Neuron (in vitro differentiated cells): ENCODE results near the gene TAF12.
"Not testable (repeated sequence)": the region's sequence is repeated elsewhere in the genome, so short reads cannot be mapped to it uniquely, and the experiment has no call there.

Experiments used
- H2AFZ ChIP-seq: one replicate; pipeline ENCODE4 v1.6.1; 2013; ENCODE audit warnings: low read depth, mild to moderate bottlenecking, inconsistent platforms, low read length, moderate library complexity
- H3K27me3 ChIP-seq: one replicate; pipeline ENCODE4 v1.6.1; 2013; ENCODE audit warnings: low read length; ENCODE audit not compliant: insufficient read depth
- H3K36me3 ChIP-seq: one replicate; pipeline ENCODE4 v1.6.1; 2013; ENCODE audit warnings: low read length; ENCODE audit not compliant: insufficient read depth
- H3K4me1 ChIP-seq: one replicate; pipeline ENCODE4 v1.6.1; 2013; ENCODE audit warnings: low read length; ENCODE audit not compliant: insufficient read depth
- H3K4me3 ChIP-seq: 2 replicates; pipeline ENCODE4 v1.5.1; 2013; ENCODE audit warnings: mild to moderate bottlenecking, low read length, moderate library complexity
- H3K9me3 ChIP-seq: one replicate; pipeline ENCODE4 v1.6.1; 2013; ENCODE audit warnings: low read length

Gene TAF12

DNA sequence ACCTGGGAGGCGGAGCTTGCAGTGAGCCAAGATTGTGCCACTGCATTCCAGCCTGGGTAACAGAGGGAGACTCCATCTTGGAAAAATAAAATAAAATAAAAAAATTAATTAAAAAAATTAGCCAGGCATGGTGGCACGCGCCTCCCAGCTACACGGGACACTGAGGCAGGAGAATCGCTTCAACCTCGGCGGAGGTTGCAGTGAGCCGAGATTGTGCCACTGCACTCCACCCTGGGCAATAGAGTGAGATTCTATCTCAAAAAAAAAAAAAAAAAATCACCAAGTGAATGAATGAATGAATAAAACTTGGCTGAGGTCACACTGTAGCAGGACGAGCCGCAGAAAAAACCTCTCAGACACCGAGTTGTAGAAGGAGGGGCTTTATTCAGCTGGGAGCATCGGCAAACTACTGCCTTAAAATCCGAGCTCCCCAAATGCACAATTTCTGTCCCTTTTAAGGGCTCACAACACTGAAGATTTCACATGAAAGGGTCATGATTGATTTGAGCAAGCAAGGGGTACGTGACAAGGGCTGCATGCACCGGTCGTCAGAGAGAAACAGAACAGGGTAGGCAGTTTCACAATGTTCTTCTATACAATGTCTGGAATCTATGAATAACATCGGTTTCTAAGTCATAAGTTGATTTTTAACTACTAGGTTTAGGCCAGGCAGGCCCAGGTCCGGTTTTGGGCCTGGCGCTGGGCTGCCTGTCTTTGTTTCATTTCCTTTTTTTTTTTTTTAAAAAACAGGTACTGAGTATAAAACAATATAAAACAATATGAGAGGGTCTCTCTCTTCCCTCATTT is 56.1 kb downstream of the TAF12 start:
- H3K4me3 ChIP-seq, H3K27me3 ChIP-seq, H2AFZ ChIP-seq, H3K36me3 ChIP-seq, H3K4me1 ChIP-seq, H3K9me3 ChIP-seq: not testable (repeated sequence)

DNA sequence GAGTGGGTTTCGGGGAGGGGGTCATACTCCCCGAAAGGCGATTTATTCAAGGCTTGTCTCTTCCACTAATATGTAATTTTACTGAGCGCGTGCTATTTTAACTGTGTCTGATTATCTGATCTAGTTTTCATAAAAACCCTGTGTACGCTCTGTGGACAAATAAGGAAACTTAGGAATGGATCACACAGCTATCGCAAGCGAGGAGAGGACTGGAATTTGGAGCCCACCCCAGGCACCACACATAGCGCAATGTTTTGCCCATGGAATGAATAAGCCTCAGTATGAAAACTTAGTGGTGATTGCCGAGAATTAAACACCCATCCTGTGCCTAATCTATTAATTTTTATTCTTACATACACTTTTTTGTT is 60.6 kb downstream of the TAF12 start:
- H3K27me3 ChIP-seq = no peaks in the 10 kb centered on the region
- H3K4me3 ChIP-seq = peak overlapping the region; percentile 57
- H3K4me1 ChIP-seq = peaks cover 18% of the 10 kb centered on the region
- H3K9me3 ChIP-seq = no peaks in the 10 kb centered on the region
- H3K36me3 ChIP-seq = peaks cover 32% of the 10 kb centered on the region
- peak overlapping the region; percentile 98 for H2AFZ ChIP-seq

DNA sequence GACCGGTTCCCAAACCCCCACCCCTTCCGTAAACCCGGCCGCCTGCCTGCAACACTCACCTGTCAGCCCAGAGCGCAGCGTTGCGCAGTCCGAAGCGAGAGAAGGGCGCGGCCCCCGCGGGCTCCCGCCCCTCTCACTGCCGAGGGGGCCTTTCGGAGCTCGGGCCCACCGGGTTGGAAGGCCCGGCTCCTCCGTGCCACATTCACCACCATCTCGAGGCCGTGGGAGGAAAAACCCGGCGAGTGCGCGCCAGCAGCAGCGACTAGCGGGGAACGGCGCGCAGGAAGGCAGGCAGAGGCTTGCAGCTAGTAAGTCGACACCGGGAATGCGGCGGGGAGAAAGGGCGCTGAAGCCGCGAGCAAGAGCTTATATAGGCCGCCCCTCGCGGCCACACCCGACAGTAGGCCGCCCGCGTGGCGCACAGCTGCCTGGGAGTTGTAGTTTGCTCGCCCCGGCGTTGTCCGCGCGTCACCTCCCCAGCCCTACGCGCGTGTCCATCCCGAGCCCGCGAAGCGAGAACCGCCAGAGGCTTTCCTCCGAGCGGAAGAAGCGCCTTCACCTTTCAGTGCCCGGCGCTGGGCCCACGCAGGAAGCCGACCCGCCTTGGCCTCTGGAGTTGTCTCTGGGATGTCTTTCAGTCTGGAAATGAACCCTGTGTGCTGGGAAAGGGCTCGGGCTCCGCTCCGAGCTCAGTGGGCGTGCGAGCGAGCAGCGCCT is 61.2 kb downstream of the TAF12 start:
- H3K27me3 ChIP-seq = no peaks in the 10 kb centered on the region
- H3K36me3 ChIP-seq = peaks cover 37% of the 10 kb centered on the region
- H3K9me3 ChIP-seq = no peaks in the 10 kb centered on the region
- peaks cover 18% of the 10 kb centered on the region for H3K4me1 ChIP-seq
- peak overlapping the region; percentile 57 for H3K4me3 ChIP-seq
- H2AFZ ChIP-seq = peak overlapping the region; percentile 98

DNA sequence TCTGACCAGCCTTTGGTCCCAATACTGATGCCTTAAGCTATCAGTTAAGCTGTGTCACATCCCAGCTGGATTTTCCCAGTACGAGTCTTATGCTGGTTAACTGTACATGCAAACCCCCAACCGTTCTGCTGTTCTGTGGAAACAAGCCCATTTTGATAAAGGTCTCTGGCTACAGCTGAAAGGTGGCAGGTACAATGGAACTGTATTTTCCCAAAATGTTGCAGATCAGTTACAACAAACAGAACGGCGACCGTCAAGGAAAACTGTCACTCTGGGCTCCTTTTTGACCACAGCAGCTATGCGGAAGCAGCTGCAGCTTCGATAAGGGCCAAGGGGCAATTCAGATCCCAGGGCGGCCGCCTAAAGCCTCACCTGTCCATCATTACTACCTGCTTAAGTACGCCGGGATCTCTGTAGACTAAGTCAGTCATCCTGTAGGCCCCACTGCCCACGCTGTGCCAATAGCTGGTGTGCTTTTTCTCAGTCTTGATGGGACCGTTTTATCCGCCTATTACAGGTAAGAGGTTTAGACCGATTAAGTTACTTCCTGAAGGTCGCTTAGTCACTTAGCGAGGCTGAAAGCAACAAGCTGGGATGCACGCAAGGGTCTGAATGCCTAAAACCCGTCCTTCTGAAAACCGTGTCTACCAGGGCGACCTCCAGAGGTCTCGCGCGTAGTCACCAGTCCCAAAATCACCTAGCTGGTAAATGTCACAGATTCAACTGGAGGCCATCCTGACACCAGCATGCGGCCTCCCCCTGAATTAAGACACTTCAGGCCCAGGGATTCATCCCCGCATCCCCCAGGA is 61.9 kb downstream of the TAF12 start:
- peaks cover 18% of the 10 kb centered on the region for H3K4me1 ChIP-seq
- H2AFZ ChIP-seq = peak overlapping the region; percentile 98
- peaks cover 37% of the 10 kb centered on the region for H3K36me3 ChIP-seq
- H3K27me3 ChIP-seq = no peaks in the 10 kb centered on the region
- H3K9me3 ChIP-seq = no peaks in the 10 kb centered on the region
- H3K4me3 ChIP-seq = peak overlapping the region; percentile 57

DNA sequence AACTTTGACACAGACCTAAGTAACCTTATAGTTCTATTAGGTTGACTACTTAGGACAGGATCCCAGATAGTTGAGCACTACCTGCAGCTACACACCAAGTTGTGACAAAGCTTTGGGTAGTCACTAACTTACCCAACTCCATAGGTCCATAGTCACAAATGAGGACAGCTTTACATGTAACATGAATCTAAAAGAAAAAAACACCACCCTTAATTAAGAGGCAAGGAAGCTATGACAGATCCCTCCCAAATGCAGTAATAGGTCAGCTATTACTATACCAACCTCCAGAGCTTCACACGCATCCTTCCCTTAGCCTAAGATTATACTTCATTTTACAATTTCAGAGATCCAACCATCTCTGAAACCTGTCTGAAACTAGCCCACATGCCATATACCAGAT is 63.5 kb downstream of the TAF12 start:
- no peaks in the 10 kb centered on the region for H3K27me3 ChIP-seq
- no peaks in the 10 kb centered on the region for H3K9me3 ChIP-seq
- peaks cover 44% of the 10 kb centered on the region for H3K36me3 ChIP-seq
- H3K4me1 ChIP-seq = peaks cover 18% of the 10 kb centered on the region
- H2AFZ ChIP-seq = no peak overlapping the region
- no peak overlapping the region for H3K4me3 ChIP-seq

DNA sequence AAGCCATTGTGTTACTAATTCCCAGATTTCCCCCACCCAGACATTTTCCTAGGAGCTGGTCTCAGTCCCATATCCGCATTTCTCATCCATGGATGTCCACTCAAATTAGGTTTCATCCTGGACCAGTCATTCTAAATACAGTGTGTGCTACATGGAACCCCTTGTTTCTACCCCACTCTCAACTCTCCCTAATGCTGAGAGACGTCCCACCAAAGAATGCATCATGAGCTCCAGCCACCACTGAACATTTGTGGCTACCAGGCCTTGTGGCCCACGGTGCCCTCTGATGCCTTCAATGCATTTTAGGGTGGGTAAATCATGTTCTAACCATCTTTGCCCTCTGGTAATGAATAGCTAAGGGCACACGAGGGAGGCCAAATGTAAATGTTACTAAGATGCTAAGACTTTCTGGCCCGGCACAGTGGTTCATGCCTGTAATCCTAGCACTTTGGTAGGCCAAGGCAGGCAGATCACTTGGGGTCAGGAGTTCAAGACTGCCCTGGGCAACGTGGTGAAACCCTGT is 64.1 kb downstream of the TAF12 start:
- no peaks in the 10 kb centered on the region for H3K27me3 ChIP-seq
- H3K4me3 ChIP-seq = no peak overlapping the region
- H3K9me3 ChIP-seq = no peaks in the 10 kb centered on the region
- peaks cover 47% of the 10 kb centered on the region for H3K36me3 ChIP-seq
- H3K4me1 ChIP-seq = peaks cover 18% of the 10 kb centered on the region
- H2AFZ ChIP-seq = no peak overlapping the region

DNA sequence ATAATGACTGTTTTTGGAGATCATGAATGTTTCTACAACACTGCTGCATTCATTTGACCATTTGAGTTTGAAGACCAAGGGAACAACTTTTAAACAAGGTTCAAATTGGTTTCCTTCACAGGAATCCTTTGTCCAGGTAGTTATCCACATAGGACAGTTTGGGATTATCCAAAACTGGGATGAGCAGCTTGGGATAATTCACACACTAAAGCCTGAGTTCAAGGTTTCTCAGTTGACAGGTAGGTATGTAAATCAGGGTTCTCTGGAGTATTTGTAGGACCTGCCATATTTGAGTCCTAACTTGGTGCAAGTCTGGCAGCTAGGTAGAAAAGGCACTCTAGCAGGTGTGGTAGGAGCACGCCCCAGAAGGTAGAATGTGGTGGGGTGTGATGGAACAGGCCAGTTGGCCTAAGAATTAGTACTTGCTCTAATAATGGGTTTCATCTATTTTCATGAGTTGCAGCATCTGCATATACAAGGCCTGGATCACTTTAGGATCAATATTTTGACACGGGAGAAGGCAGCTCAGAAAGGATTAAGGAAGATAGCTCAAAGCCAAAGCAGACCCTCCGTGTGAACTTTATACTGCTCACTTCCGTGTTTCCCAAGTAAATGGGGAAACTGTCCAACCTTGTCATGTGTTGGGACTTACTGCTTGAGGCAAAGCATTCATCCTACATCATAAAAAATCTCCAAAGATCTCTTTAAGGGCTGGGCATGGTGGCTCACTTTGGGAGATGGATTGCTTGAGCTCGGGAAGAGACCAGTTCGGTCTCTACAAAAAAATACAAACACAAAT is 64.9 kb downstream of the TAF12 start:
- H3K27me3 ChIP-seq = no peaks in the 10 kb centered on the region
- H3K9me3 ChIP-seq = no peaks in the 10 kb centered on the region
- H3K36me3 ChIP-seq = peaks cover 50% of the 10 kb centered on the region
- H3K4me1 ChIP-seq = peaks cover 18% of the 10 kb centered on the region
- H2AFZ ChIP-seq = no peak overlapping the region
- no peak overlapping the region for H3K4me3 ChIP-seq

DNA sequence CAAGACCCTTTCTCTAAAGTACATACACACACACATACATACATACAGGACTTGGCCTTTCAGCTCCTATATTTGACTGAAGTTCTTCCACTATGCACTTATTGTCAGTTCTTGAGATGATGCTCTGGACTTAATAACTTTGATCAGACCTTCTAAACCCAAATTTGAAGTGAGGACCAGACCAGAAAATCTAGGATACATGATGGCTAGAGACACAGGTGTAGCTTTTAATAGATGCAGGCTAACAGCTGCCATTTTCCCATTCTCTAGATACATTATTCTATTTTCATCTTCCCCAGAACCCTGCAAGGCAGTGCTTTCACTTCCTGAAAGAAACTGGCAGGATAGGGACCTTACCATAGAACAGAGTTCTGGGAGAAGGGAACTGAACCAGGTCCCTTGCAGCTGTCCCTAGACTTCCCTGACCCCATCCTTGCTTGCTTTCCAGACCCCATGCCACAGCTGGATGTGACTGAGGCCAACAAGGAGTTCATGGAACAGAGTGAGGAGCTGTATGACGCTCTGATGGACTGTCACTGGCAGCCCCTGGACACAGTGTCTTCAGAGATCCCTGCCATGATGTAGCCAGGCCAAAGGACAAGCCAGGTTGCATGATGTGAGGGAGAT is 65.7 kb downstream of the TAF12 start:
- Histone ChIP-seq H3K36me3 (peaks cover 52% of the 10 kb centered on the region), H3K9me3 (no peaks in the 10 kb centered on the region), H2AFZ (no peak overlapping the region), H3K27me3 (no peaks in the 10 kb centered on the region), H3K4me1 (peaks cover 15% of the 10 kb centered on the region), H3K4me3 (no peak overlapping the region)

DNA sequence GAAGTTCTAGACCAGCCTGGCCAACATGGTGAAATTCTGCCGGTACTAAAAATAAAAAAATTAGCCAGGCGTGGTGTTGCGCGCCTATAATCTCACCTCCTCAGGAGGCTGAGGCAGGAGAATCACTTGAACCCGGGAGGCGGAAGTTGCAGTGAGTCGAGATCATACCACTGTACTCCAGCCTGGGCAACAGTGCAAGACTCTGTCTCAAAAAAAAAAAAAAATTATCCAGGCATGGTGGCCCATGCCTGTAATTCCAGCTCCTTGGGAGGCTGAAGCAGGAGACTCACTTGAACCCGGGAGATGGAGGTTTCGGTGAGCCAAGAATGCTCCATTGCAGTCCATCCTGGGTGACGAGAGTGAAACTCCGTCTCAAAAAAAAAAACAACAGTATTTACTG is 69.3 kb downstream of the TAF12 start:
- Histone ChIP-seq H2AFZ (no peak overlapping the region), H3K4me3 (no peak overlapping the region), H3K27me3 (no peaks in the 10 kb centered on the region), H3K9me3 (no peaks in the 10 kb centered on the region), H3K4me1 (no peaks in the 10 kb centered on the region), H3K36me3 (peaks cover 55% of the 10 kb centered on the region)

DNA sequence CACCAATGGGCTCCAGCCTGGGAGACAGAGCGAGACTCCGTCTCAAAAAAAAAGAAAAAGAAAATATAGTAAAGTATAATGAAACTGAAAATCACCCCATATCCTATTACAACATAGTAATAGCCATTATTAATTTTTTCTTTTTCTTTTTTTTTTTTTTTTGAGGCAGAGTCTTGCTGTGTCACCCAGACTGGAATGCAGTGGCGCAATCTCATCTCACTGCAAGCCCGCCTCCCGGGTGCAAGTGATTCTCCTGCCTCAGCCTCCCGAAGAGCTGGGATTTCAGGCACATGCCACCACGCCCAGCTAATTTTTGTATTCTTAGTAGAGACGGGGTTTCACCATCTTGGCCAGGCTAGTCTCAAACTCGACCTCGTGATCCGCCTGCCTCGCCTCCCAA is 70.0 kb downstream of the TAF12 start:
- not testable (repeated sequence) for H3K9me3 ChIP-seq, H2AFZ ChIP-seq, H3K4me1 ChIP-seq, H3K27me3 ChIP-seq, H3K4me3 ChIP-seq
- H3K36me3 ChIP-seq = peaks cover 55% of the 10 kb centered on the region

DNA sequence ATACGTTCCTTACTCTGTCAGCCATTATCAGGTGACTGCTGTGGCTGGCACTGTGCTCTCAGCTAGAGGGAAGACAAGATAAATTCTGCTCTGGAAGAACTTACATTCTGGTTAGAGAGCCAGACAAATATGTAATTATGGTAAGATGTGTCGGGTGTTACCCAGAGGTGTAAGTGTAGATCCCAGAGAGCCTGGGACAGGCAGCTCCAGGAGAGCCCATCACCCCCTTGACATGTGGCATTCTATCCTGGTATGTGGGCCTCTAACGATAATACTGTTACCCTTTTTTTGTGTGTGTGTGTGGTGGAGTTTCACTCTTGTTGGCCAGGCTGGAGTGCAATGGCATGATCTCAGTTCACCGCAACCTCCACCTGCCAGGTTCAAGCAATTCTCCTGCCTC is 71.0 kb downstream of the TAF12 start:
- H2AFZ ChIP-seq = no peak overlapping the region
- no peaks in the 10 kb centered on the region for H3K27me3 ChIP-seq
- H3K9me3 ChIP-seq = no peaks in the 10 kb centered on the region
- H3K4me3 ChIP-seq = no peak overlapping the region
- no peaks in the 10 kb centered on the region for H3K4me1 ChIP-seq
- H3K36me3 ChIP-seq = peaks cover 56% of the 10 kb centered on the region

DNA sequence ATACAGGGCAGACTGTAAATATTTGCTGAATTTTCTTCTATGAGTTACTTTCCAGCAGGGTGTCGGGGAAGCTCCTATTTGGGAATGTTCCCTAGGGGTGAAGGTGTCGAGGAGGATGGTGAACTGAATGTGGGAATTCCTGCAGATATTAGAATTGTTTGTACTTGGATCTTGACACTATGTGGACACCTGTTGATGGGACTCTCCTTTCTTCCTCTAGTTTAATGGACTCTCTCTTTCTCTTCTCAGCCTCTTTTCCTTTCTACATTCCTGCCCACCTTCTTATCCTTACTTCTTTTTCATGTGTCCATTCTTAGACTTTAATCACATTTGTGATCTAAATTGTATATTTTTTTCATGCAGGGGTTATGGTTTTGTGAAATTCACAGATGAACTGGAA is 75.9 kb downstream of the TAF12 start:
- Histone ChIP-seq H3K4me1 (no peaks in the 10 kb centered on the region), H2AFZ (no peak overlapping the region), H3K4me3 (no peak overlapping the region), H3K9me3 (no peaks in the 10 kb centered on the region), H3K27me3 (no peaks in the 10 kb centered on the region), H3K36me3 (peaks cover 66% of the 10 kb centered on the region)
